ENCODE measurements around the gene SNCB.

The SNCB gene

DNA sequence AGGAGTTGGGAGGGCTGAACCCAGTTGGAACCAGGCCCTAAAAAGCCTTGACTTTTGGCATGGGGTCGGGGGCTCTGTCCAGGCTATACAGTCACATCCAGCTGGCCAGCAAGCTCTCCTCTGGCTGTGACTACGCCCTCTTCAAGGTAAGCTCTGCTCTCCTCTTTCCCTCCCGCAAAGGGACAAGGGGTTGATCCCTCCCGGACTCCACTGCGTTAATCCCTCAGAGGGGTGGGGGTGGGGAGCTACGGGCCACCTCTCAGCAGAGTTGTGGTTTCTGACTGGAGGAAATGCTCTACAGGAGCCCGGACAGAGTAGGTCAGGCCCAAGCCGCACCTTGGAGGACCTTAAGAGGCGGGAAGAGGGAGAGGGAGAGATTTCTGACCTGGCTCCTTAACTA lies 14.0 kb upstream of the SNCB start:
- Histone ChIP-seq H3K27ac (ENCODE audit: low read depth, low read length) (no peak overlapping the region), H3K9ac (ENCODE audit: low read depth in 1 of 2, low read length in 2 of 2) (no peak overlapping the region), H3K4me3 (ENCODE audit: low read depth in 1 of 2, low read length in 2 of 2) (no peak overlapping the region), H3K36me3 (ENCODE audit: control insufficient read depth in 1 of 2, insufficient read depth in 2 of 2, low read length in 2 of 2) (no peaks in the 10 kb centered on the region), H3K4me1 (ENCODE audit: control insufficient read depth in 1 of 2, insufficient read depth in 2 of 2, low read length in 2 of 2) (peaks cover 17 to 19% of the 10 kb centered on the region in 2 donors), H3K9me3 (ENCODE audit: control insufficient read depth in 1 of 2, low read length in 2 of 2) (no peaks in the 10 kb centered on the region), H3K27me3 (ENCODE audit: control insufficient read depth in 1 of 2, insufficient read depth in 2 of 2, low read length in 2 of 2) (no peaks in the 10 kb centered on the region)

GRCh38 chr5:176643491-176644219 lies 13.3 kb upstream of the SNCB start:
- H3K27me3 ChIP-seq (ENCODE audit: control insufficient read depth in 1 of 2, insufficient read depth in 2 of 2, low read length in 2 of 2) = no peaks in the 10 kb centered on the region
- peaks cover 13 to 17% of the 10 kb centered on the region in 2 donors for H3K4me1 ChIP-seq (ENCODE audit: control insufficient read depth in 1 of 2, insufficient read depth in 2 of 2, low read length in 2 of 2)
- H3K9me3 ChIP-seq (ENCODE audit: control insufficient read depth in 1 of 2, low read length in 2 of 2) = no peaks in the 10 kb centered on the region
- H3K36me3 ChIP-seq (ENCODE audit: control insufficient read depth in 1 of 2, insufficient read depth in 2 of 2, low read length in 2 of 2) = no peaks in the 10 kb centered on the region
- no peak overlapping the region for H3K9ac ChIP-seq (ENCODE audit: low read depth in 1 of 2, low read length in 2 of 2)
- H3K27ac ChIP-seq (ENCODE audit: low read depth, low read length) = no peak overlapping the region
- H3K4me3 ChIP-seq (ENCODE audit: low read depth in 1 of 2, low read length in 2 of 2) = no peak overlapping the region

DNA sequence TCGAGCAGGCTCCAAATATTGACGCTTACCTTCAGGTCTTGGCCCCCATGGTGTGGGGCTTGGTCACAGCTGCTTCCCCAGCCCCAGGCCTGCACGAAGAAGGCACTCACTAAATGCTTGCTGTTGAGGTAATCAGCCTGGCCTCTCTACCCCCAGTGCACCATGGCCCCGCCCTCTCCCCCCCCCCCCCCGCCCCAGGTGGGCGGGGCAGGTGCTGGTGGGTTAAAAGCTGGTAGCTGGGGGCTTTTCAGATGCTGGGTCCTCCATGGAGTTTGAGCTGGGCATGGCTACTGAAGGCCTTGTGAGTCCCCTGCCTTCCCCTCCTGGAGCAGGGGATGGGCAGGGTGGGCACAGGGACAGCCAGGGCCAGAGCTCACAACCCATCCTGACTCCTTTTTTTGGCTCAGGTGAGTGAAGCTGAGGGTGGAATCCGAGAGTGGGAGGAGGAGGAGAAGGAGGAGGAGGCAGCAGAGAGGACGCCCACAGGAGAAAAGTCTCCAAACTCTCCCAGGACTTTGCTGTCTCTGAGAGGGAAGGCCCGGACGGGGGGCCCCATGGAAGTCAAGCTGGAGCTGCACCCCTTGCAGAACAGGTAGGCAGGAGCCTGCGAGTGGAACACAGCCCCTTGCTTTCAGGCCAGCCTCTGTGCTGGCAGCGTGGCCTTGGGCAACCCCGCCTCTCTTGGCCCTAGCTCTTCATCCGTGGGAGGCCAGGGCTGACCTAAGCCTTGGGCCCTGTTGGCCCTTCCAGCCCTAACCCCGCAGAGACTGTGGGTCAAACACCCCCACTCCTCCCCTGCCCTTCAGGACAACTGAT lies 12.5 kb upstream of the SNCB start:
- no peaks in the 10 kb centered on the region for H3K36me3 ChIP-seq (ENCODE audit: control insufficient read depth in 1 of 2, insufficient read depth in 2 of 2, low read length in 2 of 2)
- no peaks in the 10 kb centered on the region for H3K9me3 ChIP-seq (ENCODE audit: control insufficient read depth in 1 of 2, low read length in 2 of 2)

GRCh38 chr5:176640616-176641015 lies 10.3 kb upstream of the SNCB start:
- Histone ChIP-seq H3K4me3 (ENCODE audit: low read depth in 1 of 2, low read length in 2 of 2) (no peak overlapping the region), H3K4me1 (ENCODE audit: control insufficient read depth in 1 of 2, insufficient read depth in 2 of 2, low read length in 2 of 2) (no peaks in the 10 kb centered on the region), H3K9me3 (ENCODE audit: control insufficient read depth in 1 of 2, low read length in 2 of 2) (no peaks in the 10 kb centered on the region), H3K9ac (ENCODE audit: low read depth in 1 of 2, low read length in 2 of 2) (no peak overlapping the region), H3K27ac (ENCODE audit: low read depth, low read length) (no peak overlapping the region), H3K27me3 (ENCODE audit: control insufficient read depth in 1 of 2, insufficient read depth in 2 of 2, low read length in 2 of 2) (no peaks in the 10 kb centered on the region), H3K36me3 (ENCODE audit: control insufficient read depth in 1 of 2, insufficient read depth in 2 of 2, low read length in 2 of 2) (no peaks in the 10 kb centered on the region)

More for the DNA sequence above, 12.5 kb upstream of the SNCB start:
- H3K27ac ChIP-seq (ENCODE audit: low read depth, low read length) = no peak overlapping the region
- H3K4me1 ChIP-seq (ENCODE audit: control insufficient read depth in 1 of 2, insufficient read depth in 2 of 2, low read length in 2 of 2) = peaks cover 5 to 9% of the 10 kb centered on the region in 2 donors
- H3K27me3 ChIP-seq (ENCODE audit: control insufficient read depth in 1 of 2, insufficient read depth in 2 of 2, low read length in 2 of 2) = no peaks in the 10 kb centered on the region
- no peak overlapping the region for H3K4me3 ChIP-seq (ENCODE audit: low read depth in 1 of 2, low read length in 2 of 2)
- H3K9ac ChIP-seq (ENCODE audit: low read depth in 1 of 2, low read length in 2 of 2) = no peak overlapping the region

- Histone ChIP-seq H3K27ac (ENCODE audit: low read depth, low read length) (no peak overlapping the region), H3K4me3 (ENCODE audit: low read depth in 1 of 2, low read length in 2 of 2) (no peak overlapping the region), H3K27me3 (ENCODE audit: control insufficient read depth in 1 of 2, insufficient read depth in 2 of 2, low read length in 2 of 2) (no peaks in the 10 kb centered on the region), H3K36me3 (ENCODE audit: control insufficient read depth in 1 of 2, insufficient read depth in 2 of 2, low read length in 2 of 2) (no peaks in the 10 kb centered on the region), H3K9ac (ENCODE audit: low read depth in 1 of 2, low read length in 2 of 2) (no peak overlapping the region), H3K4me1 (ENCODE audit: control insufficient read depth in 1 of 2, insufficient read depth in 2 of 2, low read length in 2 of 2) (no peaks in the 10 kb centered on the region), H3K9me3 (ENCODE audit: control insufficient read depth in 1 of 2, low read length in 2 of 2) (peaks cover 0 to 3% of the 10 kb centered on the region in 2 donors)
These were observed 9.6 kb upstream of the SNCB start for GRCh38 chr5:176639981-176640380.

DNA sequence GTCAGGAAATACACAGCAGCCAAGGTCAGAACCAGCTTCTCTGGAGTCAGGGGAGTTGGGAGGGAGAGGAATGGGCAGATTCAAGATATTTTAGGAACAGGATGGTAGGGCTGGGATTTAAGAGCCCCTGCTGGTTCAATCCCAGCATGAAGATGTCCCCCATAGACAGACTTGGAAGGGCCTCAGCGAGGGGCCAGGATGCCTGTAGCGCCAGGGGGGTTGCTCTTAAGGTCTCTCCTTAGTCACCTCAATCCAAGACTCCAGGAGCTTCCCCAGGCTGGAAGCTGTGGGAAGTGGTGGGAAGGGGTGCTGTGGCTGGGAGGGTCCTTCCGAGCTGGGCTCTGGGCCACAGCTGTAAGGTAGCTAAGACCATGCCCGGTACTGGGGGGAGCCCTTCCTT lies 8.9 kb upstream of the SNCB start:
- no peak overlapping the region for H3K9ac ChIP-seq (ENCODE audit: low read depth in 1 of 2, low read length in 2 of 2)
- H3K4me1 ChIP-seq (ENCODE audit: control insufficient read depth in 1 of 2, insufficient read depth in 2 of 2, low read length in 2 of 2) = no peaks in the 10 kb centered on the region
- H3K27ac ChIP-seq (ENCODE audit: low read depth, low read length) = no peak overlapping the region
- peaks cover 0 to 3% of the 10 kb centered on the region in 2 donors for H3K9me3 ChIP-seq (ENCODE audit: control insufficient read depth in 1 of 2, low read length in 2 of 2)
- no peak overlapping the region for H3K4me3 ChIP-seq (ENCODE audit: low read depth in 1 of 2, low read length in 2 of 2)
- H3K27me3 ChIP-seq (ENCODE audit: control insufficient read depth in 1 of 2, insufficient read depth in 2 of 2, low read length in 2 of 2) = peaks cover 0 to under 1% of the 10 kb centered on the region in 2 donors
- no peaks in the 10 kb centered on the region for H3K36me3 ChIP-seq (ENCODE audit: control insufficient read depth in 1 of 2, insufficient read depth in 2 of 2, low read length in 2 of 2)

- H3K27ac ChIP-seq (ENCODE audit: low read depth, low read length) = no peak overlapping the region
- no peaks in the 10 kb centered on the region for H3K4me1 ChIP-seq (ENCODE audit: control insufficient read depth in 1 of 2, insufficient read depth in 2 of 2, low read length in 2 of 2)
- H3K4me3 ChIP-seq (ENCODE audit: low read depth in 1 of 2, low read length in 2 of 2) = no peak overlapping the region
- no peak overlapping the region for H3K9ac ChIP-seq (ENCODE audit: low read depth in 1 of 2, low read length in 2 of 2)
- H3K9me3 ChIP-seq (ENCODE audit: control insufficient read depth in 1 of 2, low read length in 2 of 2) = peaks cover 0 to 3% of the 10 kb centered on the region in 2 donors
- H3K36me3 ChIP-seq (ENCODE audit: control insufficient read depth in 1 of 2, insufficient read depth in 2 of 2, low read length in 2 of 2) = no peaks in the 10 kb centered on the region
- peaks cover 0 to 4% of the 10 kb centered on the region in 2 donors for H3K27me3 ChIP-seq (ENCODE audit: control insufficient read depth in 1 of 2, insufficient read depth in 2 of 2, low read length in 2 of 2)
These were observed 8.1 kb upstream of the SNCB start for GRCh38 chr5:176638437-176638836.

- Histone ChIP-seq H3K9ac (ENCODE audit: low read depth in 1 of 2, low read length in 2 of 2) (no peak overlapping the region), H3K27me3 (ENCODE audit: control insufficient read depth in 1 of 2, insufficient read depth in 2 of 2, low read length in 2 of 2) (peaks cover 4 to 9% of the 10 kb centered on the region in 2 donors), H3K4me1 (ENCODE audit: control insufficient read depth in 1 of 2, insufficient read depth in 2 of 2, low read length in 2 of 2) (no peaks in the 10 kb centered on the region), H3K36me3 (ENCODE audit: control insufficient read depth in 1 of 2, insufficient read depth in 2 of 2, low read length in 2 of 2) (no peaks in the 10 kb centered on the region), H3K27ac (ENCODE audit: low read depth, low read length) (no peak overlapping the region), H3K9me3 (ENCODE audit: control insufficient read depth in 1 of 2, low read length in 2 of 2) (peaks cover 0 to 3% of the 10 kb centered on the region in 2 donors), H3K4me3 (ENCODE audit: low read depth in 1 of 2, low read length in 2 of 2) (no peak overlapping the region)
These were observed 7.2 kb upstream of the SNCB start for GRCh38 chr5:176637556-176637955.

DNA sequence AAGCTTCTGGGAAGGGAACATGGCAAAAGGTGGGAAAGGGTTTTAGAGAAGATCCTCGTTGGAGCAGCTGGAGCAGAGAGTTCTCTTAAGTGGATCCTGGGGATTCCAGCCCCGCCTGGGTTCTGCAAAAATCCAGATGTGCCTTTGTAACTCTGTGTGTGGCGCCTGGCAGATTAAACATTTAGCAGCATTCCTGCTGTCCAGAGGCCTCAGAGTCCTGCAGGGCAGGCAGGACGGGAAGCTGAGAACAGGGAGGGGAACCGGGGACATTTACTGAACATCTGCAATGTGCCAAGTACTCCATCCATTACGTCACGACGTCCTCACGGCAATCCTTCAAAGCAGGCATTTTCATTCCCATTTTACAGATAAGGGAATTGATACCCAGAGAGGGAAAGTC lies 6.1 kb upstream of the SNCB start:
- Histone ChIP-seq H3K9ac (ENCODE audit: low read depth in 1 of 2, low read length in 2 of 2) (no peak overlapping the region), H3K27ac (ENCODE audit: low read depth, low read length) (no peak overlapping the region), H3K9me3 (ENCODE audit: control insufficient read depth in 1 of 2, low read length in 2 of 2) (peaks cover 0 to 3% of the 10 kb centered on the region in 2 donors), H3K4me3 (ENCODE audit: low read depth in 1 of 2, low read length in 2 of 2) (no peak overlapping the region), H3K36me3 (ENCODE audit: control insufficient read depth in 1 of 2, insufficient read depth in 2 of 2, low read length in 2 of 2) (no peaks in the 10 kb centered on the region), H3K27me3 (ENCODE audit: control insufficient read depth in 1 of 2, insufficient read depth in 2 of 2, low read length in 2 of 2) (peaks cover 11 to 17% of the 10 kb centered on the region in 2 donors), H3K4me1 (ENCODE audit: control insufficient read depth in 1 of 2, insufficient read depth in 2 of 2, low read length in 2 of 2) (no peaks in the 10 kb centered on the region)

DNA sequence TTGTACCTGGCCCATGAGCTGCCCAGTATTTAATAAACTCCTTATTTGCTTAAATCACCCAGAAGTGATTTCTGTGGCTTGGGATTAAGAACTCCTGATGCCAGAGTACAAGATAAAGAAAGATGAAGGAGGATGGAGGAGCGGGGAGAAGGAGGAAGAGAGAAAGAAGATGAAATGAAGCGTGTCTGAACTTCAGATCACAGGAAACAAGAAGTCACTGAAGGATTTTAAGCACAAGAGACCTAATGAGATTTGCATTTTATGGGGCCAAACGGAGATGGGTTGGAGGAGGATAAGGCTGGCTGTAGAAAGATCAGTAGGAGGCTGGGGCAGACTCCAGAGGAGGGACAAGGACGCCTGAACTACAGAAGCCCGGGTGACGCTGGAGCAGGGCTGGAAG lies 3.3 kb upstream of the SNCB start:
- Histone ChIP-seq H3K4me1 (ENCODE audit: control insufficient read depth in 1 of 2, insufficient read depth in 2 of 2, low read length in 2 of 2) (peaks cover 4 to 8% of the 10 kb centered on the region in 2 donors), H3K4me3 (ENCODE audit: low read depth in 1 of 2, low read length in 2 of 2) (no peak overlapping the region), H3K9ac (ENCODE audit: low read depth in 1 of 2, low read length in 2 of 2) (no peak overlapping the region), H3K9me3 (ENCODE audit: control insufficient read depth in 1 of 2, low read length in 2 of 2) (peaks cover 0 to 3% of the 10 kb centered on the region in 2 donors), H3K27ac (ENCODE audit: low read depth, low read length) (no peak overlapping the region), H3K36me3 (ENCODE audit: control insufficient read depth in 1 of 2, insufficient read depth in 2 of 2, low read length in 2 of 2) (no peaks in the 10 kb centered on the region), H3K27me3 (ENCODE audit: control insufficient read depth in 1 of 2, insufficient read depth in 2 of 2, low read length in 2 of 2) (peaks cover 39 to 42% of the 10 kb centered on the region in 2 donors)
